PFSK-1 (cell line): ENCODE data around the gene RALGPS2.

ENCODE experiments used
- FOXP2 ChIP-seq: optimal IDR thresholded peaks from 2 replicates; pipeline ENCODE3; 2011; ENCODE audit warnings: borderline replicate concordance, control low read depth, inconsistent platforms; ENCODE audit not compliant: insufficient read depth; ENCODE audit errors: extremely low read length, extremely low read depth
- POLR2AphosphoS5 ChIP-seq: IDR thresholded peaks from 2 replicates; pipeline ENCODE4 v1.6.1; 2012; ENCODE audit warnings: low read depth, mild to moderate bottlenecking, control low read depth, low read length, moderate library complexity
- REST ChIP-seq, 2 experiments: IDR thresholded peaks; 2 replicates each; pipeline versions ENCODE4 v1.6.1 to v1.8.0; 2011 to 2012; ENCODE audit warnings: low read depth in 2 of 2, low read length in 2 of 2, control low read depth in 1 of 2, inconsistent platforms in 1 of 2, mild to moderate bottlenecking in 1 of 2, moderate library complexity in 1 of 2; ENCODE audit not compliant: insufficient read depth in 1 of 2
- SIN3A ChIP-seq: IDR thresholded peaks from 2 replicates; pipeline ENCODE4 v1.6.1; 2012; ENCODE audit warnings: mild to moderate bottlenecking, low read length, moderate library complexity, borderline replicate concordance; ENCODE audit not compliant: insufficient read depth
- TAF1 ChIP-seq: IDR thresholded peaks from 2 replicates; pipeline ENCODE4 v1.6.1; 2012; ENCODE audit warnings: low read length, control low read depth, borderline replicate concordance; ENCODE audit not compliant: insufficient read depth

RALGPS2 gene

GRCh38 chr1:178825167-178825566, 100.1 kb downstream of the RALGPS2 start:
- TF ChIP-seq REST (IDR thresholded peaks at IDR 0.05; ENCODE audit: insufficient read depth in 1 of 2, low read depth in 2 of 2, low read length in 2 of 2) (no peak), TAF1 (no peak), FOXP2 (no peak), POLR2AphosphoS5 (no peak), SIN3A (no peak)

- TF ChIP-seq REST (IDR thresholded peaks at IDR 0.05; ENCODE audit: insufficient read depth in 1 of 2, low read depth in 2 of 2, low read length in 2 of 2) (no peak), TAF1 (no peak)
These were observed 119.4 kb downstream of the RALGPS2 start for GRCh38 chr1:178844436-178844835.

- TF ChIP-seq SIN3A (no peak), FOXP2 (no peak), POLR2AphosphoS5 (no peak), TAF1 (no peak), REST (IDR thresholded peaks at IDR 0.05; ENCODE audit: insufficient read depth in 1 of 2, low read depth in 2 of 2, low read length in 2 of 2) (no peak)
These were observed 121.3 kb downstream of the RALGPS2 start for GRCh38 chr1:178846306-178846705.

- TF ChIP-seq REST (IDR thresholded peaks at IDR 0.05; ENCODE audit: insufficient read depth in 1 of 2, low read depth in 2 of 2, low read length in 2 of 2) (no peak), POLR2AphosphoS5 (no peak), TAF1 (no peak), SIN3A (no peak), FOXP2 (no peak)
These were observed 122.4 kb downstream of the RALGPS2 start for GRCh38 chr1:178847396-178847849.

- TF ChIP-seq REST (IDR thresholded peaks at IDR 0.05; ENCODE audit: insufficient read depth in 1 of 2, low read depth in 2 of 2, low read length in 2 of 2) (no peak), TAF1 (no peak), POLR2AphosphoS5 (no peak), SIN3A (no peak), FOXP2 (no peak)
These were observed 124.9 kb downstream of the RALGPS2 start for GRCh38 chr1:178849918-178850317.
